HG02798 (cell line): ENCODE measurements around the gene ZNF839.
"Not testable (repeated sequence)": the region's sequence is repeated elsewhere in the genome, so short reads cannot be mapped to it uniquely, and the experiment has no call there.

Source experiments
- ATAC-seq: cut with Tn5 transposase; IDR thresholded peaks from one replicate; pipeline ENCODE4 v1.9.1; 2021; ENCODE audit warnings: mild to moderate bottlenecking; ENCODE audit not compliant: unreplicated experiment, poor library complexity

Gene ZNF839

DNA sequence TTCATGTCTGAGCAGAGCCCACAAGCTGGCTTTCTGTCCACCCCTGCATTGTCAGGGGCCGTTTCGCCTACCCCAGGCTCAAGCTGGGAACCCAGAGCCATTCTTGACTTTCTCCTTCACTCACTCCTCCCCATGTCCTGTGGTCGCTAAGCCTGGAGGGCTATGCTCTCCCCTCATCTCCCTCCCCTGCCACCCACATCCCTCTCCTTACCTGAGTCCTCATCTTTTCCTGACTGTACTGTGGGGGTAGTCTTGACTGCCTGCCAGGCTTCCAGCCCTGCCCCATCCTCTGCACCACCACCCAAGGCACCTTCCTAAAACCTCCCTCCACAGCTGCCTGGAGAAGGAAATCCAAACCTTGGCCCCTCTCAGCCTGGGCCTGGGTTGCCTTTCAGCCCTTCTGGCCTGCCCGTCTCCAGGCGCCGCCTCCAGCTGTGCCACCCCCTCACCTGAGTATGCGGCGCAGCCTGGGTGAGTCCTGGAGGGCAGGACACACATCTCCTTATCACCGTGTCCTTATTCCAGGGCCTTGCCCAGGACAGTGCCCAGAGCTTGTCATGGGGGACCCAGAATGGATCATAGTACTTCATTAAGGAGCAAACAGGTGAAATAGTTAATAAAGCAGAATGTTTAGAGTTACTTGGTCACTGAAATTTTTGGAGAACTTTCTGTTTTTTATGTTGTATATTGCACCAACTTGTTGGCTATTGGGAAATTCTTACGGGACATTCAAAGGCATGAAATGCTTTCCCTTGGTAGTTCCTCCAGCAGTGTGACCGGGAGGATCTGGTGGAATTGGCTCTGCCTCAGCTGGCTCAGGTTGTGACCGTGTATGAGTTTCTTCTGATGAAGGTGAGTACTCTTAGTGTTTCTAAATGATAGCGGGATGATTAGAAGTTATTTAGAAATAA, 14.5 kb downstream of the ZNF839 start:
- no peak for ATAC-seq

DNA sequence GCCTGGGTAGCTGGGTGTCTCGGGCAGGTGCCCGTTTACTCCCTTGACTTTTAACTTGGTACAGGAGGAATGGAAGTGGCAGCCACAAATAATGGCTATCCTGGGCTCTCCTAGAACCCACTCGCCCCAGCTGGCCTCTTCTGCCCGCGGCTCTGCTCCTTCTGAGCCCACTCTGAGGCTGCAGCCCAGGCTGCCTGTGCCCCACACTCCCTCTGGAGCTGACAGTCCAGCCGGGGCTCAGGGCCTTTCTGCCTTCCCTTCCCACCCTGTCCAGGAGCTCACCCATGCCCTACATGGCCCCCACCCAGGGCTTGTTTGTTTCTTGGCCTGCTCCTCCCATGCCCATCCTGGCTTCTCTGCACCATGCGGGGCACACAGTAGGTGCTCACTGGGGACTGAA, 15.6 kb downstream of the ZNF839 start:
- ATAC-seq: no peak

DNA sequence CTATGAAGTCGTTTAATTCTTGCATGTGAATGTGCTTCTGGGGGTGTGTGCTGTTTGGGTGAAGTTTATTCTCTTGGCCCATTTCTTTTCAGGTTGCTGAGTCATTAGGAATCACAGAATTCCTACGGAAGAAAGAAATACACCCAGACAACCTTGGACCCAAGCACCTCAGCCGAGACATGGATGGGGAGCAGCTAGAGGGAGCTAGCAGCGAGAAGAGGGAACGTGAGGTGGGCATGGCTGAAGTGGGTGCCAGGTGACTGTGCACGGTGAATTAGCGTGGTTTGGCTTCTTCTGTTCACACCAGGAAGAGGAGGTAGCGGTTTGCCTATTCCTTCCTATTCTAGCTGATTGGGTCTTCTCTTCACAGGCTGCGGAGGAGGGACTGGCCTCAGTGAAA, 19.2 kb downstream of the ZNF839 start:
- ATAC-seq: no peak

DNA sequence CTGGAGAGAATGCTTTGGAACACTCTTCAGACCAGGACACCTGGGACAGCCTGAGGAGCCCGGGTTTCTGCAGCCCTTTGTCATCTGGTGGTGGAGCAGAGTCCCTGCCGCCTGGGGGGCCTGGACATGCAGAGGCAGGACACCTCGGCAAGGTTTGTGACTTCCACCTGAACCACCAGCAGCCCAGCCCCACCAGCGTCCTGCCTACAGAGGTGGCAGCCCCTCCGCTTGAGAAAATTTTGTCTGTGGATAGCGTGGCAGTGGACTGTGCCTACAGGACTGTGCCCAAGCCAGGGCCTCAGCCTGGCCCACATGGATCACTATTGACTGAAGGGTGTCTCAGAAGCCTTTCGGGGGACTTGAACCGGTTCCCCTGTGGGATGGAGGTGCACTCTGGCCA, 22.0 kb downstream of the ZNF839 start:
- no peak for ATAC-seq

DNA sequence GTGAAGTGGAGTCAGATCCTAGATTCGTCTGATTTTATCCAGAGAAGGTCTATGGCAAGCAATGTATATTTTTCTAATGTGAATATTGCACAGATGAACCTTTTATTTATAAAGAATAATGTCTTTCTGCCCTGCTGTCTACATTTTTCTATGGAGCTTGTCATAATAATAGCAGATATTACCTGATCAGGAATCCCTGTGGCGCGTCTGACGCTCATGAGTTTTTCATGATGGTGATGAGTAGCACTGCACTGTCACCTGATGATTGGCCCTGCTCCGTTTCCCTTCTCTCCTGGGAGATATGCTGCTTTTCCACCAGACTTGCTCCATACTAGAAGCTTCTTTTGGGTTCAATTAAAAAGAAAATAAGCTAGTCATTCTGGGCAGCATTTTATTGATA, 22.7 kb downstream of the ZNF839 start:
- ATAC-seq: no peak

DNA sequence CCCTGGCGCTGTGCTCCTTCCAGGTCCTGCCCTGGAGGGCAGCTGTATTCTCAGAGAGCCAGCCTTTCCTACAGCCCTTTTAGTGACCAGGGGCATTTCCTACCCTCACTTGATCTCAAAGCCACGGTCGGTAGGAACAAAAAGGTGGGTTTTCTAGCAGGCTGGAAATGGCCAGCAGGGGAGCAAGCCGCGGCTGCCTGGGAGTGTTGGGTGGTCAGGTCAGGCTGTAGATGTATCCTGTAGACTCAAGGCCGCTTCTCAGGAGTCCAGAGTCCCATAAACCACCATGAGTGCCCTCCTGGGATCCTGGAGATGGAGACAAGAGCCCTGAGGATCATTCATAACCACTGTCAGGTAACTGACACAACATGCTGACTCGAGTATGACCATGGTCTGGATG, 24.5 kb downstream of the ZNF839 start:
- no peak for ATAC-seq

DNA sequence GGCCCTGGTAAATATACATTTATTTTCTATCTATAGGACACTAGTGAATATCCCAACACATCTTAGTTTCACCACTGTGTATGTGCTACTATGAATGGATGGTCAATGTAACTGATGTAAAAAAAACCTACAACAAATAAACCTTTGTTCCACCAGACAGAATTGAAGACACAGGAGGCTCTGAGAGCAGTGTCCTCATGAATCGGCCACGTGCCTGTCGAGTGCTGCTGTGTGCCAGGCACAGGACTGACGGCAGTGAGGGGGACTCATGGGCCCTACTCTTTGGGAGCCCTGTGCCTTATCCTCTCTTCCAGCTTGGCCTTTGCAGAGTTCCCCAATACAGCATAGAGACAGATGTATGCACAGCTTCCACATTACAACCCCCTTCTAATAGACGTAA, 24.9 kb downstream of the ZNF839 start:
- no peak for ATAC-seq

DNA sequence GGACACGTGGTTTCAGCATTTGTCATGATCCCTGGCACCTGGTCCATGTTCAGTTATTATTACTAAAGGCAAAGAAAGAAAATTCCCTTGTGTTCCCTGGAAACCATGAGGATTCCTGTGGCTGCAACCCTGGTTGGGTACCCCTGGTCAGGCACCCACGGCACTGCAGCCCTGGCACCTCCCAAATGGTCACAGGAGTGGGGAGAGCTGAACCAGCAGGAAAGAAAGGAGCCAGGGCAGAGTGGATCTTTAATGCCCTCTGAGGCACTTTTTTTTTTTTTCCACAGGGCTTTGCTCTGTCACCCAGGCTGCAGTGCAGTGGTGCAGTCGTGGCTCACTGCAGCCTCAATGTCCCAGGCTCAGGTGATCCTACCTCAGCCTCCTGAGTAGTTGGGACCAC, 25.7 kb downstream of the ZNF839 start:
- ATAC-seq: no peak

DNA sequence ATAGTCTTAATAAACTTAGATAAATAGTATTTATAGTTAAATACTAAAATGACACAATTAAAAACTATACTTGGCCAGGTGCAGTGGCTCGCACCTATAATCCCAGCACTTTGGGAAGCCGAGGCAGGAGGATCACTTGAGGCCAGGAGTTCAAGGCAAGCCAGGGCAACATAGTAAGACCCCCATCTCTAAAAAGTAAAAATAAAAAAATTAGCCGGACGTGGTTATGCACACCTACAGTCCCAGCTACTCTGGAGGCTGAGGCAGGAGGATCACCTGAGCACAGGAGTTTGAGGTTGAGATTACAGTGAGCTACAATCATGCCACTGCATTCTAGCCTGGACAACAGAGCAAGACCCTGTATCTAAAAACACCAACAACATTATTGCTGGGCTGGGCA, 27.1 kb downstream of the ZNF839 start:
- ATAC-seq: no peak

DNA sequence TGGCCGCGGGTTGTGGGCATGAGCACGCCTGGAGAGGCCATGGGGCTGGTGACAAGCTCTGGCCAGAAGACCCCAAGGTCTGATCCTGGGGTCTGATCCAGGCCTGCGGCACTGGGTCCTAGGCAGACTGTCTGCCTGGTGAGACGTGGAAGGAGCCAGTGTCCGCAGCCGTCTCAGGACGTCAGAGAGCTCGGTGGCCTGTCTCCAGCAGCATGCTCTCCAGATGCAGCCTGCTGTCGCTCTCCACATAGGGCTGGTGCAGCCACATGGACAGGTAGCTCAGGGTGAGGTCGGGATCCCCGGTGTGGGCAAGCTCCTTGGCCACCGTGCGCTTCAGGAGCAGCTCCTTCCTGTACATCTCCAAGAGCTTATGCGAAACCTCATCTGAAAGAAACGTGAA, 28.8 kb downstream of the ZNF839 start:
- ATAC-seq: no peak

DNA sequence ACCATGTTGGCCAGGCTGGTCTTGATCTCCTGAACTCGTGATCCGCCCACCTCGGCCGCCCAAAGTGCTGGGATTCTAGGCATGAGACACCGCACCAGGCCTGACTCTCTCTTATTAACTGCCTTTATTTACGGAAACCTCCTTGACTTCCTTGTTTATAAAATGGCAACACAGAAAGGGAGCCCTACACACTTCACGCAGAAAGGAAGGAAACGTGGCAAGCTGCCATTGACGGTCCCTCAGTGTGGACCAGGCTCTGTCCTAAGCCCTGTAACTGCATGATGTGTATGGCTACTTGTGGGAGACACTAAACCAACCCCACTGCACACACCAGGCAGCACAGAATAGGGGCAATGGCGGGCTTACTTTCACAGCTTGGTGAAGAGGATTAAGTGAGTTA, 31.5 kb downstream of the ZNF839 start:
- ATAC-seq: no peak

DNA sequence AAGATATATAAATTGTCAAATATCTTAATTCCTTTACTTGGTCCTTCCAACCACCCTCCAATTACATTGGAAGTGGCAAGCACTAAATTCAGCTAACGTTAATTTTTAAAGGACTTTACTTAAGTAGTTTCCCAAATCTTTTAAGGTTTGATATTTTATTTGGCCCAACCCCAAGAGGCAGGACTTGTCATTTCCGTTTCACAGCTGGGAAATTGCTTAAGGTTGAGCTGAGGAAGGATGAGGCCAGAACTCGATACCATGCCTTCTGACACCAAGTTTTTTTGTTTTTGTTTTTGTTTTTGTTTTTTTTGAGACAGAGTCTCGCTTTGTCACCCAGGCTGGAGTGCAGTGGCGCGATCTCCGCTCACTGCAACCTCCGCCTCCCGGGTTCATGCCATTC, 32.0 kb downstream of the ZNF839 start:
- ATAC-seq: not testable (repeated sequence)

DNA sequence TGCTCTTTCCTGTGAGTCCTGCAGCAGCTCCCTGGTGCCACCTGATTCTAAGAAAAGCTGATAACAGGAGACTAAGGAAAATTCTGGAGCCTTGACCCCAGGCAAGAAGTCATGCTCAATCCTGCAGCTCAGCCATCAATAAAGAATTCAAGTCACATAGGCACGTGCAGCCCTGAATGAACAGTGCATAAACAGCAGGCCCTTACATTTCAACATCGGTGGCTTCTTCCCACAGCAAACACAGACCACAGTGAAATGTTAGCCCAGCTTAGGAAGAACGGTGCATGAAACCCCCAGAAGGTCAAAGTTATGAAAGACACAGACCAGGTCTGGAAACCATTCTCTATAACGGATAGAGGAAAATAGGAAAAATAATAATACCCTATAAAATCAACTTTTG, 32.7 kb downstream of the ZNF839 start:
- no peak for ATAC-seq

DNA sequence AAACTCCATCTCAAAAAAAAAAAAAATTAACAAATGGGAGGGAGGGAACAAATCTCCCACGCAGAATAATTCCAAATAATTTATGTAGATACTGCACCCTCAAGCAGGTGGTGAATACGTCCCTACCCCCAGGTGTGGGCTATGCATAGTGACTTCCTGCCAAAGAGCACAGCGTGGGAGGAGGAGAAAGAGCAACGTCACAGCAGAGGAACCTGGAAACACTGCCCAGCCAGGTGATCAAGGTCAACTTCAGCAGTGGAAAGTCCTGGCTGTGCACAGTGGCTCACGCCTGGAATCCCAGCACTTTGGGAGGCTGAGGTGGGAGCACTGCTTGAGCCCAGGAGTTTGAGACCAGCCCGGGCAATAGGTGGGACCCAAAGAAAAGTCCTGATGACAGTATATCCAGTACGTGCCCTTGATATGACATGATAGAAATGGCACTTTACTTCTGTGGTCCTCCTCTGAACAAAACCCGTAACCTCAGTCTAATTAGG, 33.6 kb downstream of the ZNF839 start:
- ATAC-seq: no peak

DNA sequence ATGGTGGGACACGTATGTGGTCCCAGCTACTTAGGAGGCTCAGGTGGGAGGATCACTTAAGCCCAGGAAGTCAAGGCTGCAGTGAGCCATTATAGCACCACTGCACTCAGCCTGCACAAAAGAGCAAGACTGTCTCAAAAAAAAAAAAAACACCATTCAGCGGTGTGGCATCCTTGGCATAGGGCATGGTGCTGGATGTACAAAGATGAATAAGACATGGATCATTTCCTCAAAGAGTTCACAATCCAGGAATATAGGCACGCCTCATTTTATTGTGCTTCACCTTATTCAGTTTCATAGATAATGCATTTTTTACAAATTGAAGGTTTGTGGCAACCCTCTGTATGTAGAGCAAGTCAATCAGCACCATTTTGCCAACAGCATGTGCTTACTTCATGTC, 36.7 kb downstream of the ZNF839 start:
- ATAC-seq: no peak

DNA sequence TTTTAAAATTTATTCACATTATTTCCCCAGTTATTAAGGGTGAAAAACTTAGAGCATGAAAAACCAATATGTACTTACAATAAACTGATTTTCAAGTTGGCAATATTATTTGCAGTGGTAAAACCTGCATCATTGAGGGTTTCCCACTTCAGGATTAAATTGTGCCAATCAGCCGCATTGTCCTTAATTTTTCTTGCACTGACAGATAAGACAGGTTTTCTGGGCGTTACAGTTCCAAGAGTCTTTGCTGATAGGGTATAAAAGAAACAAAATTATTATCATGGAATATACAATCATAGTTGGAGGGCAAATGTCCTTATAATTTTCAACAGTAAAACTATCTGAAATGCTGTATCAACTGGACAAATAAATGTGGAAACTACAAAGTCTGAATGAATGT, 39.8 kb downstream of the ZNF839 start:
- ATAC-seq: no peak

DNA sequence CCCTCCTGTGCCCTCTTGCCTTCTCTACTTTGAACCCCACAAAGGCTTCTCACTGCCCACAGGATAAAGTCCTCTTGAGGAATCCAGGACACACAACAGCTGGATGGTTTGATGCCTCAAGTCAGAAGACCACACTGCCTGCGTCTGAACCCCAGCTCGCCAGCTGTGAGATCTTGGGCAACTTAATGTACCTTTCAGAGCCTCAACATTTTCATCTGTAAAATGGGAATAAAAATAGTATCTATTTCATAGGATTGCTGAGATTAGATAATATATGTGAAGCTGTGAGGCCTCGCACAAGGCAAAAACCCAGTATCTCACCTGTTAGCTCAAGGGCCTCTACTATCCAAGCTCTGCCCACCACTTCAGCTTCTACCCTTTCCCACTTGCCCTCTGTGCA, 40.8 kb downstream of the ZNF839 start:
- ATAC-seq: no peak

DNA sequence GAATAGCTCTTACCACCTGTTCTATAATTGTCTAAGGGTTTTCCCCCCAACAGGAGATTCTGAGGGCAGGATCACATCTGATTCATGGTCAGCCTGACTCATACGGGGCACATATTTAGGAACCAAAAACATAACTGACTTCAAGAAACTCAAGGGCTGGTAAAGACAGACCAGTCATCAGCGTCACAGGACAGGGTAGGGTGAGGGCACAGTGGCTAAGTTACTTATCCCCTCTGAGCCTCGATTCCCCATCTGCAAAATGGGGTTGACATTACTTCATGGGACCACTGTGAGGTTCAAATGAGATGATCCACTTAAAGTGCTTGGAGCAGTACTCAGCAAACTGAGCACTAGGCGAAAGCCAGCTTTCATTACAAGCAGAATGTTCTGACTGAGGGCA, 42.5 kb downstream of the ZNF839 start:
- peak; percentile 2 for ATAC-seq

DNA sequence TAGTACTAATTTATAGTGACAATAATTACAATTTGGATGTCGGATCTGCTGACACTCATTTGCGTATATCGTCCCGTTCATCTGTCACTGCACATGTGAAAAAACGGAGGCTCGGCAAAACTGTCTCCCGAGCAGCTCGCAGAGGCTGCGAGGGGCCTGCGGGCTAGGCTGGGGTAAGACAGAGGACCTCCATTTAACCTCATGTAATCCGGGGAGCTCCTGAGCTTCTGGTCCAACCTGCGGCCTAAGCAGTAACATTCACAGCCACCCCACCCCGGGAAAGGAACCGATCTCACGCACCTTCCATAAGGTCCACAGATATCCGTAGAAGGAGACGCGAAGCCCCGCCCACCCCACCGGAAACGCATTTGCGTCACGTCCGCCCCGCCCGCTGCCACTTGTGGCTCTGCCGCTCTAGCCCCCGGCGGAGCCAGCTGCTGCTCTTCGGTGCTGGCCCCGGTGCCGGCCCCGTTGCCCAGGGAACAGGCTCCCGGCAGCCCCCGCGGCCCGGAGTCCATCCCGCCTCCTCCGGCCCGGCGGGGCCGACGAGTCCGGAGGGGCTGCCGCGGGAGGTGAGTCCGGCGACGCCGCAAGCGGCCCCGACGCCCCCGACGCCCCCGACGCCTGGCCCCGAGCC, 43.1 kb downstream of the ZNF839 start, which contains the start of the genes CINP and TECPR2:
TSS of gene CINP (minus strand) at position 346 of the 637 bp plus-strand sequence. CDS start at position 307, 39 bp downstream.
TSS of gene TECPR2 (plus strand) at position 397 of the 637 bp plus-strand sequence. CDS start 13,781 bp downstream, outside the sequence.
- ATAC-seq: peak; percentile 96

DNA sequence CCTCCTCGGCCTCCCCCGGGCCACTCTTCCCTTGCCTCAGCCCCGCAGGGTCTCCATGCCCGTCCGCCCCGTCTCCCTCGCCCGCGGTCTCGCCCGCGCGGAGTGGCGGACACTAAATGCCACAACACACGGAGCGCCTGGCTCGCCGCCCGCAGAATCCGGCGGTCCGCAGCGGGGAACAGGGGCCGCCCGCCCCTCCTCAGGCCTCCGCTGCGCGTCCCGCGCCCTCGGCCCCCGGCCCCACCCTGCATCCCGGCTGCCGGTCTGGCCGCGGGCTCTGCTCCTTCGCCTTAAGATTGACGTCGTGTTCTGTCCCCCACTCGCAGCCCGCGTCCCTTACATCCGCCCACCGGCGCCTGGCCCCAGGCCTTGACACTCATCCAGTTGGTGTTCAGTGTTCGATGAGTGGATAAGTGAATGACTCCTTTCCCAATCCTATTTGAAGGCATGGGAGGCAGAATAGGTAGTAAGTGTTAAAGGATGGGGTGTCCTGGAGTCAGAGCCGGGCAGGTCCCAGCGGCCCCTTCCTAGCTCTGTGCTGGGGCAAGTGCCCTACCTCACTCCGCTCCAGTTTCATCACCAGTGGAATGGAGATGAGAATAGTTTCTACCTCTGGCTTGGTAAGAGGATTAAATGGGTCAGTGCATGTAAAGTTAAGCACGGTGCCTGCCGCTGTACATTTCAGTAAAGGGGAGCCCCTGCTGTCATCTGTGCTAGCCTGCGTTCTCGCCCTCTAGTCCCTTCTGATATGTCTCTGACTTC, 43.8 kb downstream of the ZNF839 start:
- ATAC-seq: peak; percentile 27
